GM18526 (cell line): ENCODE measurements around the gene MAGEB17.

Source experiments
- POLR2A ChIP-seq: IDR thresholded peaks from 3 replicates; pipeline ENCODE4 v1.6.1; 2011; ENCODE audit not compliant: insufficient read length; ENCODE audit errors: extremely low read depth

Gene MAGEB17

GRCh38 chrX:16187024-16187760 is 19.9 kb downstream of the MAGEB17 start:
- TF ChIP-seq POLR2A = no peak

GRCh38 chrX:16188687-16189086 is 21.4 kb downstream of the MAGEB17 start:
- no peak for TF ChIP-seq POLR2A

- TF ChIP-seq POLR2A = no peak
These were observed 24.3 kb downstream of the MAGEB17 start for GRCh38 chrX:16191605-16192004.

- TF ChIP-seq POLR2A = no peak
These were observed 29.5 kb downstream of the MAGEB17 start for GRCh38 chrX:16196829-16197228.

- TF ChIP-seq POLR2A = no peak
These were observed 32.1 kb downstream of the MAGEB17 start for GRCh38 chrX:16199343-16199742.

GRCh38 chrX:16202943-16203342 is 35.7 kb downstream of the MAGEB17 start:
- TF ChIP-seq POLR2A = no peak

- TF ChIP-seq POLR2A = no peak
These were observed 37.3 kb downstream of the MAGEB17 start for GRCh38 chrX:16204538-16204937.

GRCh38 chrX:16205840-16206239 is 38.6 kb downstream of the MAGEB17 start:
- TF ChIP-seq POLR2A = no peak

- no peak for TF ChIP-seq POLR2A
These were observed 40.4 kb downstream of the MAGEB17 start for GRCh38 chrX:16207634-16208033.

- no peak for TF ChIP-seq POLR2A
These were observed 41.3 kb downstream of the MAGEB17 start for GRCh38 chrX:16208601-16209000.

GRCh38 chrX:16210061-16210460 is 42.8 kb downstream of the MAGEB17 start:
- no peak for TF ChIP-seq POLR2A

- no peak for TF ChIP-seq POLR2A
These were observed 44.7 kb downstream of the MAGEB17 start for GRCh38 chrX:16212024-16212423.

GRCh38 chrX:16212436-16212835 is 45.2 kb downstream of the MAGEB17 start:
- TF ChIP-seq POLR2A = no peak

- no peak for TF ChIP-seq POLR2A
These were observed 46.7 kb downstream of the MAGEB17 start for GRCh38 chrX:16213961-16214360.

GRCh38 chrX:16215660-16216059 is 48.4 kb downstream of the MAGEB17 start:
- TF ChIP-seq POLR2A = no peak
